Stimulated activated CD8-positive, alpha-beta memory T cell treated with anti-CD3 and anti-CD28 coated beads, Interleukin-15, amount 100 ng/mL, for 24 hours (primary cell): Measurements from ENCODE around the gene ANKRD42.
"Not testable (repeated sequence)": the region's sequence is repeated elsewhere in the genome, so short reads cannot be mapped to it uniquely, and the experiment has no call there.

Source experiments
- DNase-seq: peaks from one replicate; pipeline ENCODE4 v3.0.0-alpha.2; 2020; ENCODE audit warnings: low read depth

Gene ANKRD42

DNA sequence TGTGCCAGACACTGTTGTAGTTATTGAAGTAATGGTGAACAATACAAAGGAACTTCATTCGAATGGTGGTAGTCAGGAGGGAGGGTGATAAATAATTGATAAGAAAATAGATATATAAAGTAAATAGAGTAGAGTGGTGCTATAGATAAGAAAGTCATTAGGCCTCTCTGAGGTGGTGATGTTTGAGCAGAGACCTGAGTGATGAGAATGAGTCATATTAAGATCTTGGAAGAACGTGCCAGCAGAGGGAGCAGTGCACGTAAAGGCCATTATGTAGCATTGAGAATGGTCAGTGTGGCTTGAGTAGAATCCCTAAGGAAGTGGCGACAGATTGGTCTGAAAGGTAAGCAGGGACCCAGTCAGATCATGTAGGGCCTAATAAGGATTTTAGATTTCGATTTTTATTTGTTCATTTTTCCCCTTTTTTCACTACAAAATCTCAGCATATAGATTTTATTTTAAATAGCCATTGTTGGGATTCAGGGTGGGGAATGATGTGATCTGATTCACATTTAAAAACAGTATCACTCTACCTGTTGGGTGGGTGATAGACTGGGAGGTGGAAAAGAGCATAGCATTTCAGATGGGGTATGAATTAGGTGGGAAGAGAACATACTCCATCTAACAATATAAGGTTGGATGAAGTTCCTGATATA lies 47.9 kb downstream of the ANKRD42 start:
- no peak for DNase-seq

DNA sequence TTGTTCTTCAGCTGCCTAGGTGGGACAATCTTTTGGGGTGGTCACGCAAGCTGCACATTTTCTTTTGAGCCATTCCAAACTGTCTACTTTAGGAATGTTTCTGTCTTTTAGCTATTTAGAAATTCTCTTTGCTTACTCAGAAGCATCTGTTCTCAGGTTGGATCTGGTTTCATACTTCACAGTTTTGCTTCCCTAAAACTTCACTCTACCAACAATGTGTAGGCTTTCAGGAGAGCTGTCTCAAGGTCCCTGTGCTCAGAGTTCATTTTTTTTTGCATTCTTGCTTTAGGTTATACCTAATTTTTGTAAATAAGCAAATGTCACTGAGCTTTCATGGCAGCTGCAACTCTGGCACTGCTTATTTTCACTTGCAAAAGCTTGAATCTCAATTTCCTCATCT lies 55.9 kb downstream of the ANKRD42 start:
- no peak for DNase-seq

DNA sequence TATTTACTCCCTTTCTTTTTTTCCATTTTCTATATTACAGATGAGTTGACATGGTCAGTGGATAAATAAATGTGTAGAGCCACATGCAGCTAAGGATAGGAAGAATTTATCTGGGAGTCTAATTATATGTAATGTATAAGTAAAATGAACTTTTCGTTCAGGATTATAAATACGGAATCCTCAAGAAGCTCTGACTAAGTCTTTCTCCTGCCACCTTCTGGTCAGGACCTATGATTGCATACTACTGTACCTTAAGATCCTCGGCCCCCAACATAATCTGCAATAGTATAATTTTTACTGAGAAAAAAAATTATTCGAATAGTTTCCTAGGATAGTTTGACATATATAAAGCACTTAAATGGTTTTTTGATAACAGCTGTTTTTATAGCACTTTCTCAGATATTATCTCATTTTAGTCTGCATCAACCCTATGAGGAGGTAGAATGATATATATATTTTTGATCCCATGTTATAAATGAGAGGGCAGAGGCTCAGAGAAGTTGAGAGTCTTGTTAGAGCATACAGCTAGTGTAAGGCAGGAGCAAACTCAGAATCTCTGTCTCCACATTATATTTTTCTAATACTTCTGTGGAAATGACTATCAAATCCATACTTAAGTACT lies 56.6 kb downstream of the ANKRD42 start:
- no peak for DNase-seq

DNA sequence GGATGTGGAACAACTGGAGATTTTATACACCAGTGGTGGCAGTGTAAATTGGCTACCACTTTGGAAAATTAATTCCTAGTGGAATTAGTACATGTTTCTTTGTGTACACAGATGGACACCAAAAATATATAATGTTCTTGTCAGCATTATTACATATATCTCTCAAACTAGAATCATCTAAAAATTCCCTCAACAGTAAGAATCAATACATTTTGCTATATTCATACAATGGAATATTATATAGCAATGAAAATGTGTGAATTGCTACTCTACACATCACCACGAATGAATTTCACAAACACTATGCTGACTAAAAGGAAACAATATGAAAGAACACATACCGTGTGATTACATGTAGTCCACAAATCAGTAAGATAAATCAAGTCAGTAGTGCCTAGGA lies 58.8 kb downstream of the ANKRD42 start:
- DNase-seq = no peak

DNA sequence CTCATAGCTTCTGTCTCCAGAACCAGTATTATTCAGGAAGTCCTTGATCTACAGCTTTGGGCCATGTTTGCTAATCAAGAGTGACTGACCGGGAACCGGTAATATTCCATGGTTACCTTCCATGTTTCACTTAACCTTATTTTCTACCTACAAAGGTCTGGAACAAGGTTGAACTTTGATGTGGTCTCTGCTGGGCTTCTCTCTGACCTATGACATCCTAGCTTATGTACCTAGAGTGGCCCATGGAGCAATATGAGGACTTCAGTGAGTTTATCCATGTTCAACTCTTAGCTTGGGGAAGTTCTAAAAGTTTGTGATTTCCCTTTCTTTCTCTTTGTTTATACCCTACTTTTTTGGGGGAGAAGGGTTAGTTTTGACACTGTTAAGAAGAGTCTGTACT lies 59.4 kb downstream of the ANKRD42 start:
- no peak for DNase-seq

DNA sequence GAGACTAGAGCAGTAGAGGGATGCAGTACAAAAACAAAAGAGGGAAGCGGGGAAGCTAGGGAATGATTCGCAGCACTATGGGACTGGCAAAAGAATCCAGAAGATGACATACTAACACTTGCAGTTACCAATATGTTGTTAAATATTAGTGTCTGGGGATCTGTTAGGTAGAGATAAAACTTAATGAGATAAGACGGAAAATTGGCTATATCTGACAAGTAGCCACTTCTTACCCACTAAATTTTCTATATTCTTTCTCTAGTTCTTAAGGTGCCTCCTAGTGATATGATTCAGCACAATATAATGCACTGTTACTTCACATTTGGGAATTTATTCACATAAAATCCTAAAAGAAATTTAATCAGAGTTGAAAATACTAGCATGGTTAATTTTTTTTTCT lies 61.9 kb downstream of the ANKRD42 start:
- DNase-seq = no peak

DNA sequence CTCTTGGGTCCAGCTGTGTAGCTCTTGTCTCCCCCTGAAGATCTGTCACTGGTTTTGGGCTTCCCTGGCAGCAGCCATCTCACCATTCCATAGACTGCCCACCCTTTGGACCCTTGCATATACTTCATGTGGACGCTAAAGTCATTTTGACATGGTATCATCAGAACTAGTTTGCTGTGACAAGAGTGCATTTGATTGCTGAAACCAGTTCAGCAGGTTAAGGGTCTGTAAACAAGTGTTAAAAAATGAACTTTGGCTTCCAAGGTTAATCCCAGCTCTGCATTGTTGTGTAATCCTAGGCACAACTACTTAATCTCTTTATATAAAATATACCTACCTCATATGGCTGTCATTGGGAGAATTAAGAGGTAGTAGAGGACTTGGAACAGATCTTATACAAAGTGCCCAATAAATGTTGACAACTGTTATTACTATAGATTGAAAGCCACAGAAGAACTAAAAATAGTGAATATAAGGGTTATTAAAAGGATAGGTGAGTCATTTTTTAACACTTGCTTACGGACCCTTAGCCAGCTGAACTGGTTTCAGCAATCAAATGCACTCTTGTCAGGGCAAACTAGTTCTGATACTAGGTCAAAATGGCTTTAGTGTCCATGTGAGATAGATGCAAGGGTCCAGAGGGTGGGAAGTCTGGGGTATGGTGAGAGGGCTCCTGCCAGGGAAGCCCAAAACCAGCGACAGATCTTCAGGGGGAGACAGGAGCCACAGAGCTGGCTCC lies 63.3 kb downstream of the ANKRD42 start:
- DNase-seq = no peak

DNA sequence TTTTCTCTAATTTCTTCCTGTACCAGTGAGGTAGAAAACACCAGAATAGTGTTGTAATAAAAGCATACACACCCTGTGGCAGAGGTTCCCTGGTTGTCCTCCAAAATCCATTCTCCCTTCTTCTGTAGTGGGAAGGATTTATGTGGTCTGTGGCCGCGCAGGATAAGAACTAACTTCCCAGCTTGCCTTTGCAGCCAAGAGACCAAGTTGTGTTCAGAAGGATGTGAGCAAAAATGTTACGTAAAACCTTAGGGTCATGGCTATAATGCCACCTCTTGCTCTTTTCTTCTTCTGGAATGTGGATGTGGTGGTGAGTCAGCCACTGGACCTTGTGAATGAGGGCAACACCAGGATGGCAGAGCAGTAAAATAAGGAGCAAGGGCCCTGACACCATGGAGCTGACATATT lies 64.3 kb downstream of the ANKRD42 start:
- DNase-seq = no peak

DNA sequence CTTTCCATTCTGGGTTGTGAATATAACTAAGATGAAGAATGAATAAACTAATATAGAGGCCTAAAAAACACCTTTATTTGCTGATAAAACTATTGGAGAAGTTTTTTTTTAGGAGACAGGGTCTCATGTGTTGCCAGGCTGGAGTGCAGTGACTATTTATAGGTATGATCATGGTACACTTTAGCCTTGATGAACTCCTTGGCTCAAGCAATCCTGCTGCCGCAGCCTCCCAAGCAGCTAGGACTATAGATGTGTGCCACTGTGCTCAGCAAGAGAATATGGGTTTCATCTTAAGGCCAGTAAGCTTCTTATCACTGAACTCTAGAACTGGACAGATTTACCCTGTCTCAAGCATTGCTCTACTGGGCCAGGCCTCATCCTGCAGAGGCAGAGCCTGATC lies 66.0 kb downstream of the ANKRD42 start:
- DNase-seq = no peak

DNA sequence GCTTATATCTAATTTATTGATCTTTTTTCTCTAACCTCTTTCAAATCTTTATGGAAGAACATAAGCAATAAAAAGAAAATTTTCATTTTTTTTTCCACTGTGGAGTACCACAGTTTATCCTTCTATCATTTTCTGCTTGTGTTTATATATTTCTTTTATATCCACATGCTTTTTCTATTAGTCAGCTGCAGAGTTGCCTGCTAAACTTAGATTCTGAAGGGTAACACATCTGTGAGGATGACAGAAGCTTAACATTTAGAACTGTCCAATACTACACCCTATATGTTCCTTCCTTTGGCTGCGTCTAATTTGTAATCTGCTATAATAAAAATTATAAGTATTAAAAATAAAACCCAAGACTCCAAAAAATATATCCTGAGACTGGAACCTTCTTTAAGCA lies 71.8 kb downstream of the ANKRD42 start:
- no peak for DNase-seq

DNA sequence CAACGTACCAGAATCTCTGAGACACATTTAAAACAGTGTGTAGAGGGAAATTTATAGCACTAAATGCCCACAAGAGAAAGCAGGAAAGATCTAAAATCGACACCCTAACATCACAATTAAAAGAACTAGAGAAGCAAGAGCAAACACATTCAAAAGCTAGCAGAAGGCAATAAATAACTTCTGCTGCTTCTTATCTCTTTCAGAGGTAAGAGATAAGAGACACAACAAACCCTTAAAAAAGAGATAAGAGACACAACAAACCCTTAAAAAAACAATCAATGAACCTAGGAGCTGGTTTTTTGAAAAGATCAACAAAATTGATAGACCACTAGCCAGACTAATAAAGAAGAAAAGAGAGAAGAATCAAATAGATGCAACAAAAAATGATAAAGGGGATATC lies 75.6 kb downstream of the ANKRD42 start:
- not testable (repeated sequence) for DNase-seq

DNA sequence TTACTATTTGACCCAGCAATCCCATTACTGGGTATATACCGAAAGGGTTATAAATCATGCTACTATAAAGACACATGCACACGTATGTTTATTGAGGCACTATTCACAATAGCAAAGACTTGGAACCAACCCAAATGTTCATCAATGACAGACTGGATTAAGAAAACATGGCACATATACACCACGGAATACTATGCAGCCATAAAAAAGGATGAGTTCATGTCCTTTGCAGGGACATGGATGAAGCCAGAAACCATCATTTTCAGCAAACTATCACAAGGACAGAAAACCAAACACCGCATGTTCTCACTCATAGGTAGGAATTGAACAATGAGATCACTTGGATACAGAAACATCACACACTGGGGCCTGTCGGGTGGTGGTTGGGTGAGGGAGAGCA lies 78.2 kb downstream of the ANKRD42 start:
- DNase-seq = not testable (repeated sequence)

DNA sequence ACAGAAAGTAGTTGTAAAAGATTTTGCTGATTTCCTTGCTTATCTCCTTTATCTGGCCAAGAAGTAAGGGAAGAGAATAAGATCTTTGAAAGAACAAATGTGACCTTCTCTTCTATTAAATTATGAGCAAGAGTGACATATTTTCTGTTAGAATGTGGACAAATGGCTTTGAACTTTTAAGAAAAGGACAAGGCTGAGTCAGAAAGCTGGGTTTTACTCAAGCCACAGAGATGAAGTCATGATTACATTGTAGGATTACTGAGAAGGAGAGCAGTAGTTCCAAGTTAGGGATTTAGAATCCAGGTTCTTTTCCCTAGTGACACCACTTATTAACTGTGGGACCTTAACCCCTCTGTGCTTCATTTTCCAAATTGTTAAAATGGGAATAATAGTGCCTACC lies 79.1 kb downstream of the ANKRD42 start:
- DNase-seq = no peak

DNA sequence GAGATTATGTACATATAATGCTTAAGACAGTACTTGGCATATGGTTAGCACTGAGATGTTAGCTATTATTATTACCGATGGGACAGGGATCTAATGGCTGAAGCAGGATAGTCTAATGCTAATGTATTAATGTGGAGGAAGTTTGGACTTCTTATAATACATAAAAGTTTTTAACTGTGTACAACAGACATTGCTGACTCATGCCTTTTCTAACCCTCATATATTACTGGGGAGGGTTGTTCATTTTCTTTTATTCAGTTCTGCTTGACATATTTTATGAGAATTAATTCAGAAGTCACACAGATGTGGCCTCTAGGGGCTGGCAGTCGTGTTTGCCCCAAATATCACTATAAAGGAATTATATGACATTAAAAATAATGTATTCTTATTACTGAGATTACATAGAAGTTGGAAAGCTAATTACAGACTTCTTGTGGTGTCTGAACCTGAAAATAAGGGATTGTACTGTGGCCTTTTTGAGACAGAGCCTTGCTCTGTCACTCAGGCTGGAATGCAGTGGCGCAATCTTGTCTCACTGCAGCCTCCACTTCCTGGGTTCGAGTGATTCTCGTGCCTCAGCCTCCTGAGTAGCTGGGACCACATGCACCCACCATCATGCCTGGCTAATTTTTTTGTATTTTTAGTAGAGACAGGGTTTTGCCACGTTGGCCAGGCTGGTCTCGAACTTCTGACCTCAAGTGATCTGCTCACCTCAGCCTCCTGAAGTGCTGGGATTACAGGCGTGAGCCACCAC lies 82.6 kb downstream of the ANKRD42 start:
- DNase-seq = no peak

DNA sequence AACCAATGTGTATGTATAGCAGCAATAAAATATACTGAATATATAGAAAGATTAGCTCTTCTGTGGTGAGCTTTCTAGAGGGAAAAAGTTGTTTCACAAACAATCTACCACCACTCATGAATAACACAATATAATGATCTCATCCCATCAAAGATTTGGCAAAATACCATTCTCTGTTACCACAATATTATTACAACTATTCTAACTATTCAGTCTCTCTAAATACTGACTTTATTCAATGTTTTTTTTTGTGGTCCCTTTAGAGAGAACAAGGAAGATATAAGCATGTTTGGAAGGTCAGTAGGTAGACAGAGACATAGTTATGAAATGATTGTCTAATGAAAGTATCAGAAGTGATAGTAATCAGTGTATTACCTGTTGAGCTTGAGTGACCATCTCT lies 84.8 kb downstream of the ANKRD42 start:
- no peak for DNase-seq

DNA sequence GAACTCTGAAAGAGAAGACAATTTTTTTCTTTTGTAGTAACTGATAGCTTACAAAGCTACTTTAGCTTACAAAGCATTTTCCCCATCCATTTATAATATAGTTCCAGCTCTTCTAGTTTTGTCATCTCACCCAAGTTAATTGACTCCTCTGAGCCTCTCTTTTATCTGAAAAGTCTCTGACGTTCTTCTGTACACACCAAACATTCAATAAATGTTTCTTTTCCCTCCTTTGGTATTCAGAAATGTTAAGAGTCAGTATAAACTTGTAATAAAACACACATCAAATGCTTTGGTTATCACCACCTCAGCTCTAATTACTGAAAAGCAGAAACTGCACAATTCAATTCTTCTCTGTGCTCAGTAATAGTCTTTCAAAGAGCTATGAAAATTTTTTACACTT lies 86.7 kb downstream of the ANKRD42 start:
- no peak for DNase-seq

DNA sequence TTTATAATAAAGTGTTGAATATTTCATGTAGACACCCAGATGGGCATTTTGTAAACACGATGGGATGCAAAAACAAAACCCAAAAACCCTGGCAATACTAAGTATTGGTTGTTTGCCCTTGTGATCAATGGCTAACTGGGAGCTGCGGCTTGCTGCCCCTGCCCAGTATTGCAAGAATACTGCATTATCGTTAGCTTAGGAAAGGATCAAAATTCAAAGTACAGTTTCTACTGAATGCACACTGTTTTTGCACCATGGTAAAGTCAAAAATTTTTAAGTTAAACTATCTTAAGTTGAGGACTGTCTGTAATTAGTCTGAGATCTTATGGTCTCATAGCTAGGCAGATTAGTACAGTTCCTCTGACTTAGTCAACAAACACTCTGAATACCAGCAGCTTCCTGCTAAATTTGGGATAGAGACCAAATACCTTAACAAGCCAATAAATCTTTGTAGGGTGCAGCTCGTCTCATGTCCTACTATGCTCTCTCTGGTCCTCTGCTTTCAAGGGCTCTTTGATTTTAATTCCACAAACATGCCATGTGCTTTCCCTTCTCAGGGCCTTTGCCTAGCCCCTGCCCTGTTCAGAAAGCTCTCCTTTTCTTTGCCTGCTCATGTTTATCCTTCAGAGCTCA lies 88.7 kb downstream of the ANKRD42 start:
- DNase-seq = no peak

DNA sequence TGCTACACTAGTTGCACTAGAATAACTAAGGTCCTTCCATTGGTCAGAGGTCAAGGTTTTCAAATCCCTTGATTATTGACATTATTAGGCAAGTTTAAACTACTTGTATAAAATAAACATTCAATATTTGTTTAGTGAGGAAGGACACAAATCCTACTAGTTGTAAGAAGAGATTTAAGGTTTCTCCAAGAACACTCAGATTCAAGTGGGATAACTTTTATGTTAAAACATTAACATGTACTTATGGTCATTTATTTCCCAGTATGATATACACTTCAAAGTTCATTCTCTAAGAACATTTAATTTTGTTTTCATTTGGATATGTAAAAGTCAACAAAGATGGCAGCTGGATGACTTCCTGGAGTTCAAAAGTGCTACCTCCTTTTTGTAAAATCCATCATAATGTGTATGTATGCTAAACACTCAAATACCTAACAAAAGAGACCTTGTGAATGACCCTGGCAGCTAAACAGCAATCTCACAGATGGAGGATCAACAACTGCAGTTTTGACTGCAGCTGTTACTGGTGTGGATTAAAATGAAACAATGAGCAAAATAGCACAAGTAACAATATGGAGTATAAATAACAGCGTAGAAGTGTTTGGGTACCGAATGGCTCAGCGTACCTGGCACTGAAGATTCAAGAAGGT lies 91.1 kb downstream of the ANKRD42 start:
- DNase-seq = no peak

DNA sequence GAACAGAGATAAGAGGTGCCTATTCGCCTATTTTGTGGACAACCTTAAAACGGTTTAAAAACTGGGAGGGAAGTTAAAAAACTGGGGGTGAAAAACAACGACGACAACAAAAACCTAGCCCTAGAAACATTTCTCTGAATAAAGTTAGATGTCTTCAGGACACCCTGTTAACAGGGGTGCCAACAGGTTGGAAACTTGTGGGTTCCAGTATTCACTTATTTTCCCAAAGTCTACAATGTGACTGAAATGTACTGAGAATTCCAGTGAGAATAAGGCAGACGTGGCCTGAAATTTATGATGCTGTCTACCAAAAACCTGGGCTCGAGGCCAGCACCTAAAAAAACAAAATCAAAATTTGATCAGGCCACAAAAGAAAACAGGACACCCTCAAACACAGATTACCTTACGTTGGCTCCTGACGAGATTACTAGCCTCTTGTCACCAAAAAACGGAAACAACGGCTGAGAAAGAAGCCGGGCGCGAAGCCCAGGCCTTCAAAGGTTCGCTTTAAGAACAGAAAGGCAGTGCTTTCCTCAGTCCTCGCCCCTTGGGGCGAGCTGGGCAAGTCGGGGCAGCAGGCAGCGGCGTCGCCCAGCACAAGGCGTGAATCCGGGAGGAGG lies 91.7 kb downstream of the ANKRD42 start:
- DNase-seq = no peak

DNA sequence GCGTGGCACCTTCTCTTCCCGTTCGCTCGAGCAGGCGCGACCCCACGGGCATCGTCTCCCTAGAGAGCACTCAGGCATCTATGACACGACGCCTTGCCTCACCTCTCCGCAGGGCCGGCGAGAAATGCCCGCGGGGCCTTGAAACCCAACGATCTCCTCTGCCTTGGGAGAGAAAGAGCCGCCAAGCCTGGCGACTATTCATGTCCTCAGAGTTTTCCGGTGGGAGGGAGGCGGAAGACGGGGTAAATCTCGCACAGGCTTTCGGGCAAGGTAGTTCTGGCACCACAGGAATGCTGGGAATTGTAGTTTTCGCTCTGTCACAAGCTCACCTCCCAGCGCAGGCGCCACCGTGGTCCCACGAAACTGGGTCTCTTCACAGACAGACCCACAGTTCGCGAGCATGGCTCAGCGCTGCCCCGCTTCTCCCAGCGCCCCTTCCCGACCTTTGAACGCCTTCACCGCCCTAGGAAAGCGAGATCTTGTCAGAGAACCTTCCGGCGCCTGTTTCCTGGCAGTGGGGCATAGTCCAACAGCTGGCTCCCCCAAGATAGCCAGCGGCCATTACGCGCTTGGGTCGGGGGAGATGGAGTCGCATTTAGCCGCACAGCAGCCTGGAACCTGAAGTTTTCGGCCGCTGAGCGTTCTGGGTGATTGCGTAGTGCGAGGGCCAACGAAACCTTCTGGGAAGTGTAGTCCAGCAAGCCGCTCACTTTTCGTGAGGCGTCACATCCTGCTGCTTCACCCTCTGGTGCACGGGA lies 92.4 kb downstream of the ANKRD42 start, which contains the start of gene CCDC90B:
CCDC90B (minus strand) TSS at position 597 of the 758 bp plus-strand sequence; CDS start at position 202, 395 bp downstream.
- DNase-seq = peak; percentile 63
